Medulla oblongata (tissue), 1 donor: ENCODE data around the gene ITGA11.

ENCODE experiments used
- DNase-seq: peaks from one replicate; pipeline ENCODE4 v3.0.0-alpha.2; 2015; ENCODE audit errors: extremely low spot score

Gene ITGA11, protein sequence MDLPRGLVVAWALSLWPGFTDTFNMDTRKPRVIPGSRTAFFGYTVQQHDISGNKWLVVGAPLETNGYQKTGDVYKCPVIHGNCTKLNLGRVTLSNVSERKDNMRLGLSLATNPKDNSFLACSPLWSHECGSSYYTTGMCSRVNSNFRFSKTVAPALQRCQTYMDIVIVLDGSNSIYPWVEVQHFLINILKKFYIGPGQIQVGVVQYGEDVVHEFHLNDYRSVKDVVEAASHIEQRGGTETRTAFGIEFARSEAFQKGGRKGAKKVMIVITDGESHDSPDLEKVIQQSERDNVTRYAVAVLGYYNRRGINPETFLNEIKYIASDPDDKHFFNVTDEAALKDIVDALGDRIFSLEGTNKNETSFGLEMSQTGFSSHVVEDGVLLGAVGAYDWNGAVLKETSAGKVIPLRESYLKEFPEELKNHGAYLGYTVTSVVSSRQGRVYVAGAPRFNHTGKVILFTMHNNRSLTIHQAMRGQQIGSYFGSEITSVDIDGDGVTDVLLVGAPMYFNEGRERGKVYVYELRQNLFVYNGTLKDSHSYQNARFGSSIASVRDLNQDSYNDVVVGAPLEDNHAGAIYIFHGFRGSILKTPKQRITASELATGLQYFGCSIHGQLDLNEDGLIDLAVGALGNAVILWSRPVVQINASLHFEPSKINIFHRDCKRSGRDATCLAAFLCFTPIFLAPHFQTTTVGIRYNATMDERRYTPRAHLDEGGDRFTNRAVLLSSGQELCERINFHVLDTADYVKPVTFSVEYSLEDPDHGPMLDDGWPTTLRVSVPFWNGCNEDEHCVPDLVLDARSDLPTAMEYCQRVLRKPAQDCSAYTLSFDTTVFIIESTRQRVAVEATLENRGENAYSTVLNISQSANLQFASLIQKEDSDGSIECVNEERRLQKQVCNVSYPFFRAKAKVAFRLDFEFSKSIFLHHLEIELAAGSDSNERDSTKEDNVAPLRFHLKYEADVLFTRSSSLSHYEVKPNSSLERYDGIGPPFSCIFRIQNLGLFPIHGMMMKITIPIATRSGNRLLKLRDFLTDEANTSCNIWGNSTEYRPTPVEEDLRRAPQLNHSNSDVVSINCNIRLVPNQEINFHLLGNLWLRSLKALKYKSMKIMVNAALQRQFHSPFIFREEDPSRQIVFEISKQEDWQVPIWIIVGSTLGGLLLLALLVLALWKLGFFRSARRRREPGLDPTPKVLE

GRCh38 chr15:68431792-68432401 lies at the start of gene ITGA11:
Gene ITGA11 (minus strand): TSS chr15:68432163. CDS start chr15:68432066, 97 bp downstream.
- DNase-seq: no peak

DNA sequence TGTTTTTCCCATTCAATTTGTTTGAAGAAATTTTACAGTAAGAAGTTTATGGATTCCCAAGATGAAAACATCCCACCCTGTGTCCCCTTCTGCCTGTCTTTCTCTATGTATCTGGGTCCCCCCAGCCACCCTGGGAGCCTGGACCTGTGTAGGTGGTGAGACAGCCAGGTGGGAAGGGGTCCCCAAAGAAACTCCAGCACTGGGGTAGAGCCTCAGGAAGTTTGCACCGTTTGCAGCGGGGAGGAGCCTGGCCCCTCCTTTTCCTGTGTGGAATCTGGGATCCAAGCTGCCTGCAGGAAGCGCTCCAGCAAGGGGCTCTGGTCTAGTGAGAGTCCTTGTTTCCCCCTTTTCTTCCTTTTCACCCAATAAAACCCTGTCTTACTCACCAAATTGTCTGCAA lies 49.4 kb upstream of the ITGA11 start:
- no peak for DNase-seq

DNA sequence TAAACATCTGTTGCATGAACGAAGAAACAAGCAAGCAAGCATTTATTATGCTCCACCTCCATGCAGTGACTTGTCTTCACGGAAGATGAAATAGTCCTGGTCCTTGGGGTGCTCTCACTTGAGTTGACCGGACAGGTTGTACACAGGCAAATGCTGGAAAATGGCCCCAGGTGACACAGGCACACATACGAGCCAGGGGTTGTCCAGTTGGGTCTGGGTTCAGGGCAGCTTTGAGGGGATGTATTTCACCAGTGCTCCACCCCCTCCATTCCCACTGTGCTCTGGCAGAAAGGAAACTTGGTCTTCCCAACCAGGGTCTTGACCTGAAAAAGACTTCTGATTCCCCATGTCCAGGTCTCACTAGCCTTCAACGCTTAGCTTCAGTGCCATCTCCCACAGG lies 48.3 kb upstream of the ITGA11 start:
- DNase-seq: no peak

DNA sequence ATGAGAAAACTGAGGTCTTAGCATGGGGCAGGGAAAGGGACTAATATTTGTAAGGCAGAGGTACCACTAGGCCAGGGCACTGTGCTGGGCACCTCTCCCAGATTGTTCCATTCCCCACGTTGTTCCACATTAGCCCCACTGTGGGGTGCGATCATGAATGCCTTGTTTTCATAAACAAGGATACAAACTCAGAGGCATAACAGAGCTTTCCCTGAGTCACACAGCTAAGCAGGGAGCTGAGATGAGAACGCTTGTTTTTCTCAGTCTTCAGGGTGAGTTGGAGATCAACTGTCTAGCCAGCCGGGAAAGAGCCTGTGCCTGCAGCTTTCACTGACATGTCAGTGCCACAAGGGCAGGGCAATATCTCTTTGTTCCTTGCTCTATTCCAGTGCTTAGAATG lies 47.9 kb upstream of the ITGA11 start:
- no peak for DNase-seq

DNA sequence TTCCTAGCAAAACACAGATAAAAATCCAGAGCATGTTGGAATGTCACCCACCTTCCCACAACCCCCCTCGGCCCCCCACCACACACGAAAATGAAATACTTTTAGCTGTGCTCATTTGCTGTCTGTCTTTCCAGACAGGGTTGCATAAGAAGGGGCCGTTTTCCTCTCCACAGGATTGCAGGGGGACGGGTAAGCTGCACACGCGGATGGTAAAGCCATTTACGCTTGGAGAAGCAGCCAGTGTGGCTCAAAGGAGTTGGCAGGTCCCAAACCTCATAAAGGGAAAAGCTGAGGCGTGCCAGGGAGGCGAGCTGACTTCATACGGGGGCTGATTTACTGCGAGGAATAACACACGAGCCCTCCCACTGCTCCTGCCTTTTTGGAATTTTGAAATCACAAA lies 47.4 kb upstream of the ITGA11 start:
- no peak for DNase-seq

- DNase-seq: no peak
Measured at GRCh38 chr15:68478853-68479252, 46.9 kb upstream of the ITGA11 start.

- no peak for DNase-seq
Measured at GRCh38 chr15:68475449-68475848, 43.5 kb upstream of the ITGA11 start.

GRCh38 chr15:68471541-68471940 lies 39.6 kb upstream of the ITGA11 start:
- DNase-seq: no peak

GRCh38 chr15:68470976-68471375 lies 39.0 kb upstream of the ITGA11 start:
- DNase-seq: no peak

- DNase-seq: no peak
Measured at GRCh38 chr15:68470049-68470742, 38.2 kb upstream of the ITGA11 start.

- no peak for DNase-seq
Measured at GRCh38 chr15:68469162-68470048, 37.4 kb upstream of the ITGA11 start.

DNA sequence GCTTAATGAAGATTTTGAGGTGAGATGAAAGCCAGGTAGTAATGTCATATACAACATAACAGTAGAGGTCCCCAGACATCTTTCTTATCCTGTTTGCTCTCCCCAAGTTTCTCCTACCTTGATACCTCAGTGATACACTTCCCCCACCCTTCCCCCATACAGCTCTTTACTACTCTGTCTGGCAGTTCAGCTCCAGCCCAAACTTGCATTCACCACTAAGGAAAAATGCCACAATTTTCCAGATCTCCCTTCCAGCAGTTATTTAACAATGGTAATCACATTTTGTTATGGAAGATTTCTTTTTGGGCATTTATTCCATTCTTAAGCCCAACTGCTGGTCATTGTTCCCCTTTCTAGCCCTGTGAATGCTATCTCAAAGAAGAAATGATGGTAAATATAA lies 34.9 kb upstream of the ITGA11 start:
- DNase-seq: no peak

GRCh38 chr15:68465861-68466560 lies 34.0 kb upstream of the ITGA11 start:
- DNase-seq: no peak

- no peak for DNase-seq
Measured at GRCh38 chr15:68464448-68465090, 32.6 kb upstream of the ITGA11 start.

DNA sequence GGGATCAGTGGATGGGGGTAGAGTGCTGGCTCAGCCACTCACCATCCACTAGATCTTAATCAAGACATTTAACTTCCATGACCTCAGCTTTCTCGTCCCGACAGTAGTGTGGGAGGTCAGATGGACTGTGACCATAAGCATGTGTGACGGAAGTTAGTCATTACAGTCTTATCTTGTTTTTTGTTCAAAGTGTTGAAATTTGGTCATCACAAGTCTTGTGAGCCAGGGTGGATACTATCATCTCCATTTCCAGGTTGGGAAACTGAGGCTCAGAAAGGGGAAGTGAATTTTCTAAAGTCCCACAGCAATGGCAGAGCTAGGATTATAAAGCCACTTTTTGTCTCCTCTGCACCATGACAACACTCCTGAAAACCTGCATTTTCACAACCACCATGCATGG lies 32.0 kb upstream of the ITGA11 start:
- no peak for DNase-seq

GRCh38 chr15:68463444-68463843 lies 31.5 kb upstream of the ITGA11 start:
- no peak for DNase-seq

DNA sequence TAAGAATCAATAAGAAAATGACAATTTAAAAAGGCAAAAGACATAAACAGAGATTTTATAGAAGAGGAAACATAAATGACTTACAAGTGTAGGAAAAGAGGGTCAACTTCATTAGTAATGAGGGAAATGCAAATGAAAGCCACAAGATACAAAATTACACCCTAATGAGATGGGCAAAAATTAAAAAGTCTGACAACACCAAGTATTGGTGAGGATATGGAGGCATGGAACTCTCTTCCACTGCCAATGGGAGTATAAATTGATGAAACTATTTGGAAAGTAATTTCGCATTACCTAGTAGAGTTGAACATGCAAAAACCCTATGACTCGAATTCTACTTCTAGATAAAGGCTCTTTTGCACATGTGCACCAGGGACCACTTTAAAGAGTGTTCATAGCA lies 28.2 kb upstream of the ITGA11 start:
- DNase-seq: no peak

DNA sequence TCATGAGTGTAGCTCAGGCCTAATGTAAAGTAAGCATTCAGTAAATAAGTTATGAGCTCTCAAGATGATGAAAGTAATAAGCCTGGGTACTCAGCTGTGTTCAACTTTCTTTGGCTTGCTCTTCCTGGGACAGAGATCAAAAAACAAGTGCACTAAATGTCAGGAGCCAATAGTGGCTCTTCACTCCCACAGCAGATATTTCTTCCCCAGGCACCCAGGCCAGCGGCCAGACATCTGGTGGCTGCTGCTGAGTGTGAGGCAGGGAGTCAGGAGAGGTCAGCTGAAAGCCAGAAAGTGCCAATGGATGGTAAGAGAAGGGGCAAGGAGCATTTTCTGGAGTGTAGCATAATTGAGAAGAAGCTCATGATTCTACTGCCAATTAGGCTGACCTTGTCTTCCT lies 18.2 kb upstream of the ITGA11 start:
- DNase-seq: no peak

DNA sequence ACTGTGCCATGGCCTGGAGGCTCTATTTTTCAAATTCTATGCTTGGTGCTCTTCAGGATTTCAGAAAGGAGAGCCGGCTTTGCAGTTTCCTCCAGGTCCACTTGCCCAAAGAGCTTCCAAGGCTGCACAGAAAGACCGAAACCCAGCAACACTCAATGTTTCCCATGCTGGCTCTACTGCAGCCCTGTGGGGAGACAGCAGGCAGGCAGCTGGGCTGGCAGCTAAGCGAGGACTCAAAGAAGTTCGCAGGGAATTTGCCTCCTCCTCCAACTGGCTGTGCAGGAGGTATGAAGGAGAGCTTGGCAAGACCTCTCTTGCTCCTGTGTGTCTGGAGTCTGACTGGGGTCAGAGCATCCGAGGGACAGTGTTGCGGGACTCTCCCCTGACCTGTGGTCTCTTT lies 17.4 kb upstream of the ITGA11 start:
- DNase-seq: peak; percentile 22
